Measurements from ENCODE around the gene MAGI2.

- no peak for TF ChIP-seq CTCF (conservative IDR thresholded peaks at IDR 0.05 in 1 of 2, IDR thresholded peaks at IDR 0.05 in 1 of 2; ENCODE audit: extremely low read depth in 1 of 2, insufficient read depth in 1 of 2, low read depth in 1 of 2, low read length in 2 of 2)
- TF ChIP-seq EZH2 (IDR thresholded peaks at IDR 0.05; ENCODE audit: borderline replicate concordance, low read length) = no peak
Observed at GRCh38 chr7:79124331-79124730, 329.1 kb downstream of the MAGI2 start.
